Measurements from ENCODE around the gene DDX17.
A peak's percentile ranks its signal among the peaks of the same experiment; 100 is the strongest.

DDX17 gene

GRCh38 chr22:38523479-38523878, 17.4 kb upstream of the DDX17 start:
- ChIA-PET POLR2A (interaction anchor here (0.7 kb wide), 1 partner anchor 36 kb away, joined by 3 read pairs; no protein-coding TSS in a partner anchor), CTCF (interaction anchor here (1.4 to 3.3 kb wide), 3 partner anchors 12 to 660 kb away, joined by 3 to 16 read pairs (median 5); no protein-coding TSS in a partner anchor)
- DNase-seq (ENCODE audit: extremely low spot score) = no peak
- TF ChIP-seq CTCF (IDR thresholded peaks at IDR 0.05; ENCODE audit: control extremely low read depth, extremely low read depth, low read depth, missing control alignments) = no peak

- DNase-seq (ENCODE audit: extremely low spot score) = no peak
- CTCF ChIA-PET = interaction anchor here (1.0 to 3.3 kb wide), 5 partner anchors 8 to 659 kb away, joined by 3 to 16 read pairs (median 4); no protein-coding TSS in a partner anchor
- TF ChIP-seq CTCF (IDR thresholded peaks at IDR 0.05; ENCODE audit: control extremely low read depth, extremely low read depth, low read depth, missing control alignments) = no peak
- POLR2A ChIA-PET = no interaction called here
Measured at GRCh38 chr22:38523029-38523428, 16.9 kb upstream of the DDX17 start.

GRCh38 chr22:38519453-38520250, 13.5 kb upstream of the DDX17 start:
- DNase-seq (ENCODE audit: extremely low spot score) = no peak
- ChIA-PET POLR2A (no interaction called here), CTCF (interaction anchor here (1.2 kb wide), 1 partner anchor 9 kb away, joined by 4 read pairs; no protein-coding TSS in a partner anchor)
- no peak for TF ChIP-seq CTCF (IDR thresholded peaks at IDR 0.05; ENCODE audit: control extremely low read depth, extremely low read depth, low read depth, missing control alignments)

- no peak for TF ChIP-seq CTCF (IDR thresholded peaks at IDR 0.05; ENCODE audit: control extremely low read depth, extremely low read depth, low read depth, missing control alignments)
- no peak for DNase-seq (ENCODE audit: extremely low spot score)
- CTCF ChIA-PET = no interaction called here
- POLR2A ChIA-PET = no interaction called here
Measured at GRCh38 chr22:38518620-38519019, 12.5 kb upstream of the DDX17 start.

- TF ChIP-seq CTCF (IDR thresholded peaks at IDR 0.05; ENCODE audit: control extremely low read depth, extremely low read depth, low read depth, missing control alignments) = peak; percentile 60
- ChIA-PET CTCF (interaction anchor here (0.9 to 2.7 kb wide), 3 partner anchors 9 to 19 kb away, joined by 3 to 16 read pairs (median 3); no protein-coding TSS in a partner anchor), POLR2A (no interaction called here)
- DNase-seq (ENCODE audit: extremely low spot score) = peak; percentile 54
Measured at GRCh38 chr22:38513063-38513462, 7.0 kb upstream of the DDX17 start.

GRCh38 chr22:38510416-38510970, 4.4 kb upstream of the DDX17 start:
- no peak for DNase-seq (ENCODE audit: extremely low spot score)
- no peak for TF ChIP-seq CTCF (IDR thresholded peaks at IDR 0.05; ENCODE audit: control extremely low read depth, extremely low read depth, low read depth, missing control alignments)
- ChIA-PET CTCF (interaction anchor here (0.7 to 2.7 kb wide), 5 partner anchors 8 to 458 kb away, joined by 3 to 16 read pairs (median 5); no protein-coding TSS in a partner anchor), POLR2A (no interaction called here)
